SU-DHL-6 (cell line): Measurements from ENCODE around the gene SLC30A10.

Experiments
- CTCF ChIP-seq: fragments of 200-600 bp; sonication (generic); IDR thresholded peaks from one replicate; pipeline ENCODE4 v1.5.1; 2017; ENCODE audit warnings: antibody characterized with exemption, mild to moderate bottlenecking, low read length, moderate library complexity; ENCODE audit not compliant: insufficient read depth, poor library complexity, severe bottlenecking
- EZH2phosphoT487 ChIP-seq: fragments of 200-600 bp; sonication (generic), shearing (Covaris generic); conservative IDR thresholded peaks from 2 replicates; pipeline ENCODE4 v1.6.1; 2018; ENCODE audit warnings: mild to moderate bottlenecking, antibody characterized with exemption, low read length, moderate library complexity, mixed read lengths

GRCh38 chr1:219906924-219907771 lies 21.2 kb downstream of the SLC30A10 start:
- TF ChIP-seq CTCF (no peak), EZH2phosphoT487 (no peak)
